Measurements from ENCODE around the gene ZFYVE9.
"Not testable (repeated sequence)": the region's sequence is repeated elsewhere in the genome, so short reads cannot be mapped to it uniquely, and the experiment has no call there.

The ZFYVE9 gene, protein sequence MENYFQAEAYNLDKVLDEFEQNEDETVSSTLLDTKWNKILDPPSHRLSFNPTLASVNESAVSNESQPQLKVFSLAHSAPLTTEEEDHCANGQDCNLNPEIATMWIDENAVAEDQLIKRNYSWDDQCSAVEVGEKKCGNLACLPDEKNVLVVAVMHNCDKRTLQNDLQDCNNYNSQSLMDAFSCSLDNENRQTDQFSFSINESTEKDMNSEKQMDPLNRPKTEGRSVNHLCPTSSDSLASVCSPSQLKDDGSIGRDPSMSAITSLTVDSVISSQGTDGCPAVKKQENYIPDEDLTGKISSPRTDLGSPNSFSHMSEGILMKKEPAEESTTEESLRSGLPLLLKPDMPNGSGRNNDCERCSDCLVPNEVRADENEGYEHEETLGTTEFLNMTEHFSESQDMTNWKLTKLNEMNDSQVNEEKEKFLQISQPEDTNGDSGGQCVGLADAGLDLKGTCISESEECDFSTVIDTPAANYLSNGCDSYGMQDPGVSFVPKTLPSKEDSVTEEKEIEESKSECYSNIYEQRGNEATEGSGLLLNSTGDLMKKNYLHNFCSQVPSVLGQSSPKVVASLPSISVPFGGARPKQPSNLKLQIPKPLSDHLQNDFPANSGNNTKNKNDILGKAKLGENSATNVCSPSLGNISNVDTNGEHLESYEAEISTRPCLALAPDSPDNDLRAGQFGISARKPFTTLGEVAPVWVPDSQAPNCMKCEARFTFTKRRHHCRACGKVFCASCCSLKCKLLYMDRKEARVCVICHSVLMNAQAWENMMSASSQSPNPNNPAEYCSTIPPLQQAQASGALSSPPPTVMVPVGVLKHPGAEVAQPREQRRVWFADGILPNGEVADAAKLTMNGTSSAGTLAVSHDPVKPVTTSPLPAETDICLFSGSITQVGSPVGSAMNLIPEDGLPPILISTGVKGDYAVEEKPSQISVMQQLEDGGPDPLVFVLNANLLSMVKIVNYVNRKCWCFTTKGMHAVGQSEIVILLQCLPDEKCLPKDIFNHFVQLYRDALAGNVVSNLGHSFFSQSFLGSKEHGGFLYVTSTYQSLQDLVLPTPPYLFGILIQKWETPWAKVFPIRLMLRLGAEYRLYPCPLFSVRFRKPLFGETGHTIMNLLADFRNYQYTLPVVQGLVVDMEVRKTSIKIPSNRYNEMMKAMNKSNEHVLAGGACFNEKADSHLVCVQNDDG (N-terminal part only)

DNA sequence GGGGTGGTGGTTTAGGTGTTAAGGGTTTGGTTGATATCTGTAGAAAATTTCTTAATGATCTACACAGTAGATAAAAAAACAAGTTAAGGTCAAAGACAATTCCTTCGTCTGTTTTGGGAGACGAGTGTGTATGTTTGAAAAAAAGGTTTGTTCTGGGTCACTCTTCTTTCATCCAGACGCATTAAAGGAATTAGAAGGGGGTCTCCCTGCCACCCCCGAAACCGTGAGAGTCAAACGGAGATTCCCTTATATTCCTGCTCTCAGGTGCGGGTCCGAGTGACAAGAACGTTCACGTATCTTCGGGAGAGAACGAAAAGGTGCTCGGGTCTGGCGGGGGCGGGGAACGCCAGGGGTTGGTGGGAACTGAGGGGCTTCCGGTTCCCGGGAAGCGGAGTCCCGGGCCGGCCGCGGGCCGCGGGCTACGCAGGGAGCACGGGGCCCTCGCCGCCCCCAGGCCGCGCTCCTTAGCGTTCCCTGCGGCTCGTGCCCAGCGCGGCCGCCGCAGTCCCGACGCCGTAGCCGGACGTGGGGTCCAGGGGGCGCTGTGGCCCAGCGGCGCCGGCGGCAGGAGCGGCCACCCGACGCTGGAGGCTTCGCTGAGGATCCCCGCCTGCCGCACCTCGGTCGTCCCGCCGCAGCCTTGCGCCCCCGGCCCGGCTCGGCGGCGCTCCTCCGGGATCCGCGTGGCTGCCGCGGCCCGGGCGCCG, at the start of gene ZFYVE9:
Gene ZFYVE9, plus strand, starts transcription at position 577 of the 707 bp plus-strand sequence. CDS start 91,118 bp downstream, outside the sequence.
- Mint-ChIP-seq H3K9me3 (peaks cover 4% of the 10 kb centered on the region), H3K4me1 (peaks cover 32% of the 10 kb centered on the region), H3K27ac (peak within 1 kb of the TSS; percentile 46), H3K36me3 (no peaks in the 10 kb centered on the region), H3K27me3 (peaks cover 30% of the 10 kb centered on the region), H3K4me3 (peak within 1 kb of the TSS; percentile 76)
- ATAC-seq, result peak; percentile 88

DNA sequence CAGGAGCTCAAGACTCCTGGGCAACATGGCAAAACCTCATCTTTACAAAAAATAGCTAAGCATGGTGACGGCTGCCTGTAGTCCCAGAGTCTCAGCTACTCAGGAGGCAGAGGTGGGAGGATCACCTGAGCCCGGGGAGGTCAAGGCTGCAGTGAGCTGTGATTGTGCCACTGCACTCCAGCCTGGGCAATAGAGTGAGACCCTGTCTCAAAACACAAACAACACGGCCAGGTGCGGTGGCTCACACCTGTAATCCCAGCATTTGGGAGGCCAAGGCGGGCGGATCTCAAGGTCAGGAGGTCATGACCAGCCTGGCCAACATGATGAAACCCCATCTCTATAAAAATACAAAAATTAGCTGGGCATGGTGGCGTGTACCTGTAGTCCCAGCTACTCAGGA, 47.6 kb upstream of the ZFYVE9 start:
- not testable (repeated sequence) for H3K4me3 Mint-ChIP-seq, H3K27me3 Mint-ChIP-seq, ATAC-seq, H3K27ac Mint-ChIP-seq, H3K4me1 Mint-ChIP-seq, H3K9me3 Mint-ChIP-seq
- peaks cover 25% of the 10 kb centered on the region for H3K36me3 Mint-ChIP-seq

DNA sequence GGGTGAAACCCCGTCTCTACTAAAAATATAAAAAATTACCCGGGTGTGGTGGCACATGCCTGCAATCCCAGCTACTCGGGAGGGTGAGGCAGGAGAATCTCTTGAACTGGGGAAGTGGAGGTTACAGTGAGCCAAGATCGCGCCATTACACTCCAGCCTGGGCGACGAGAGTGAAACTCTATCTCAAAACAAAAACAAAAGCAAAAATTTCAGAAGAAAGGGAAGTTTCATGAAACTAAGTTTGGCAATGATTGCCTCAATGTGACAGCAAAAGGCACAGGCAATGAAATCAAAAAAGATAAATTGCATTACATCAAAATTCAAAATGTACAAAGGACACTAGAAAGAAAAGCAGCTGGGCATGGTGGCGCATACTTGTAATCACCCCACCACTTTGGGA, 45.7 kb upstream of the ZFYVE9 start:
- no peak overlapping the region for H3K4me3 Mint-ChIP-seq
- peaks cover 6% of the 10 kb centered on the region for H3K36me3 Mint-ChIP-seq
- H3K9me3 Mint-ChIP-seq, result no peaks in the 10 kb centered on the region
- no peaks in the 10 kb centered on the region for H3K27me3 Mint-ChIP-seq
- no peak overlapping the region for H3K27ac Mint-ChIP-seq
- no peak for ATAC-seq
- no peaks in the 10 kb centered on the region for H3K4me1 Mint-ChIP-seq

DNA sequence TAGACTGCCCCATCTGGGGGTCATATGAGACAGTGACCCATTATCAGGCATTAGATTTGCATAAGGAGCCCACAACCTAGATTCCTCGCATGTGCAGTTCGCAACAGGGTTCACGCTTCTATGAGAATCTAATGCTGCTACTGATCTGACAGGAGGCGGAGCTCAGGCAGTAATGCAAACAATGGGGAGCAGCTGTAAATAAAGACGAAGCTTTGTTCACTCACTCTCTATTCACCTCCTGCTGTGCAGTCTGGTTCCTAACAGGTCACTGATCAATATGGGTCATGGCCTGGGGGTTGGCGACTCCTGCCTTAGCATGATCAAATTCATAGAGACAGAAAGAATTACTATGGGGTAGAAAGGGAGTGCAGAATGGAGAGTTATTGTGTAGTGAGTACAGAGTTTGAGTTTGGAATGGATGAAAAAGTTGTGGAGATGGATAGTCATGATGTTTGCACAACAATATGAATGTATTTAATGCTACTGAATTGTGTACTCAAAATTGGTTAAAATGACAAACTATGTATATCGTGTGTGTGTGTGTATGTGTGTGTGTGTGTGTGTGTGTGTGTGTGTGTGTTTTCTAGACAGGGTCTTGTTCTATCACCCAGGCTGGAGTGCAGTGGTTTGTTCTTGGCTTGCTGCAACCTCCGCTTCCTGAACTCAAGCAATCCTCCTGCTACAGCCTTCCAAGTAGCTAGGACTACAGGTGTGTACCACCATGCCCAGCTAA, 43.6 kb upstream of the ZFYVE9 start:
- H3K4me3 Mint-ChIP-seq, result no peak overlapping the region
- ATAC-seq, result no peak
- H3K9me3 Mint-ChIP-seq, result no peaks in the 10 kb centered on the region
- H3K27ac Mint-ChIP-seq, result no peak overlapping the region
- H3K4me1 Mint-ChIP-seq, result peaks cover 8% of the 10 kb centered on the region
- H3K27me3 Mint-ChIP-seq, result no peaks in the 10 kb centered on the region
- H3K36me3 Mint-ChIP-seq, result no peaks in the 10 kb centered on the region

DNA sequence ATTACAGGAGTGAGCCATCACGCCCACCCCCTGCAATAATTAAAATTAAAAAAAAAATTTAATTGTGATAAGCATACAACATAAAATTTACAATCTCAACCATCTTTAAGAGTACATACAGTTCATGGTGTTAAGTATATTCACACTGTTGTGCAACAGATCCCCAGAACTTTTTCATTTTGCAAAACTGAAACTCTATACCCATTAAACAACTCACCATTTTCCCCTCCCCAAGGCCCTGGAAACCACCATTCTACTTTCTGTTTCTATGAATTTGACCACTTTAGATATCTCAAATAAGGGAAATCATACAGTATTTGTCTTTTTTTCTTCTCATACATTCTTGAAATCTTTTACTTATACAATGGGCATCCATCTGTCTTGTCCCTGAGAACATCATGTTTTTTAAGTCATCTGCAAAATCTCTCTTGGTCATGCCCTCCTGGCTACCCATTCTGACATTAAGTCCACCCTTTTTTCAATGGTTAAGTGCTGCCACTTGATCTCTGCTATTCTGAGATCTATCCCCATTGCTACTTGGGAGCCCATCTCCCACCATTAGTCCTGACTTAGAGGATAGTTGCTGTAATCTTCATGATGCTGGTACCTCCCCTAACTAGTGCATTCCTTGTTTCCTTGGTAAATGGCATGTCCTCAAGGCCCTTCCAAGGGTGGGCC, 39.4 kb upstream of the ZFYVE9 start:
- Mint-ChIP-seq H3K9me3 (no peaks in the 10 kb centered on the region), H3K4me3 (no peak overlapping the region)
- ATAC-seq, result peak; percentile 41

DNA sequence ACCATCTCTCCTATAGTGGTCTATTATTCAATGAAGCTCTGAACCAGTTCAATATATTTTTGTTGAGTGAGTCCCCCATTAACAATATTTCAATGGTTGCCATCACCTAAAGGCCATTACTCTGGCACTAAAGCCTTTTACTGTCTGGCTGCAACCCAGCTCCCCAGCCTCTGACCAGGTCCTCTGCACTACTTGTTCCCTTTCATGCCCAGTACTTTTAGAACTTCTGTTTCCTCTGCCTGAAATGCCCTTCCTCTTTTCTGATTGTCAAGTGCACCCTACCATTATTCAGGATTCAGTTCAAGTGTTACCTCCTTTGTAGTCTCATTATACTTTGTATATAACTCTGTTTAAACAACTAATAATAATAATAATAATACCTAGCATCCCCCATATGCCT, 30.4 kb upstream of the ZFYVE9 start:
- peaks cover 9% of the 10 kb centered on the region for H3K27me3 Mint-ChIP-seq

More for the DNA sequence above, 39.4 kb upstream of the ZFYVE9 start:
- Mint-ChIP-seq H3K27me3 (no peaks in the 10 kb centered on the region), H3K27ac (no peak overlapping the region), H3K36me3 (no peaks in the 10 kb centered on the region), H3K4me1 (peaks cover 8% of the 10 kb centered on the region)

DNA sequence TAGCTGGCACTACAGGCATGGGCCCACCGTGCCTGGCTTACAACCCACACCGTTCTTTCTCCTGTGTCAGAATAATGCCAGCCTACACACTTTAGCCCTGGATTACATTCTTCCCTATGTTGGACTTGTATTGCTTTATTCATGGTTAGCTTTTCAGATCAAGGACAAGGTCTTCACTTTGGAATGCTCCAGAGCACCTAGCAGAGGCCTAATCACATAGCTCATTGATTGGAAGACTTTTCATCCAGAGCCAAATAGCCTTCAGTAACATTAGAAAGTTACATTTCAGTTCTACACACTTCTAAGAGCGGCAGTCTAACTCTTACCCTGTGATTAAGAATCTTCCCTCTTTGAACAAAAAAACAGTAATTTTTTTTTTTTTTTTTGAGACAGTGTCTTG, 29.4 kb upstream of the ZFYVE9 start:
- Mint-ChIP-seq H3K4me1 (no peaks in the 10 kb centered on the region), H3K36me3 (no peaks in the 10 kb centered on the region), H3K27me3 (peaks cover 9% of the 10 kb centered on the region), H3K27ac (no peak overlapping the region), H3K4me3 (no peak overlapping the region), H3K9me3 (no peaks in the 10 kb centered on the region)
- ATAC-seq, result no peak

More for the DNA sequence above, 30.4 kb upstream of the ZFYVE9 start:
- Mint-ChIP-seq H3K9me3 (no peaks in the 10 kb centered on the region), H3K4me3 (no peak overlapping the region), H3K36me3 (no peaks in the 10 kb centered on the region), H3K4me1 (no peaks in the 10 kb centered on the region), H3K27ac (no peak overlapping the region)
- ATAC-seq, result no peak

DNA sequence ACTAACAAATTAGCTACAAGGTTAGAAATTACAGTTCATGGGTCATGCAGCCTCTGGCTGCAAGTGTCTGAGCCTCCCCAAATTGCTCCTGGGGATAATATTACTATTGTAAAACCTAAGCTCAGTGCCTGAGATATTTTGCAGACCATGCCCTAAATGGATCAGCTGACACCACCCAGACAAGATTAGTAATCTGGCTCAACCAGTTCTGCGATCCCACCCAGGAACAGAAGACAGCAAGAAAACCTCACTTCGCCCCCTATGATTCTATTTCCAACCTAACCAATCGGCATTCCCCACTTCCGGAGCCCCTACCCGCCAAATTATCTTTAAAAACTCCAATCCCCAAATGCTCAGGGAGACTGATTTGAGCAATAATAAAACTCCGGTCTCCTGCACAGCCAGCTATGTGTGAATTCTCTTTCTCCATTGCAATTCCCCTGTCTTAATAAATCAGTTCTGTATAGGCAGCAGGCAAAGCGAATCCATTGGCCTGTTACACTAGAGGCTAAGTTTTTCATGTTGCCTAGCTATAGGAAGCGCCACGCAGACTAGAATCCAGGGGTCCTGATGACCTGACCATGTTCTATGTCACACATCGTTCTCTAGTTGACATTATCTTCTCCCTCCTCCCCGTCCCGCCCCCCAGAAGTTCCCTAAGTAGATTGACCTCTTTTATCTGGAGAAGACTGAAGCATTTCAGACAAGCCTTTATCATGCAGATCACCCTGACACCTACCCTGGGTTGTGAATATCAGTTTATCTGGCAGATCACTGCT, 22.4 kb upstream of the ZFYVE9 start:
- ATAC-seq, result no peak
- Mint-ChIP-seq H3K27me3 (no peaks in the 10 kb centered on the region), H3K27ac (no peak overlapping the region), H3K4me1 (no peaks in the 10 kb centered on the region), H3K36me3 (no peaks in the 10 kb centered on the region), H3K9me3 (no peaks in the 10 kb centered on the region), H3K4me3 (no peak overlapping the region)

DNA sequence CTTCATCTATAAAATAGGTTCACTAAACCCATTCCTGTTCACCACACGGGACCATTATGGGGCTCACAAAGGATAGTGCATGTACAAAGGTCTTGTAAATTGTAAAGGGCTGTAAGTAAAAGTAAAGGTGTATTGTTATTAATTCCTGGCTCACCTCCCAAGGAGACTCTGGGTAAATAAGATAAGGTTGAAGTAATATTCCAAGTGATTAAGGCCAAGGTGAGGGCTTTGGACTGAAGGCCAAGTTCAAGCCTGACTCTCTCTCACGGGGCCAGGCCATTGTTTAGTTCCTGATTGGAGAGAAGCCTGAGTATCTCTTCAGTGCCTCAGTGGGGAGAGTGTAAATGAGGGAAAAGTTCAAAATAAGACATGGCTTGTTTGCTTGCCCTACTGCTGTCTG, 19.5 kb upstream of the ZFYVE9 start:
- H3K27me3 Mint-ChIP-seq, result peaks cover 19% of the 10 kb centered on the region
- H3K4me3 Mint-ChIP-seq, result no peak overlapping the region
- H3K36me3 Mint-ChIP-seq, result no peaks in the 10 kb centered on the region
- no peak overlapping the region for H3K27ac Mint-ChIP-seq
- ATAC-seq, result no peak
- peaks cover 6% of the 10 kb centered on the region for H3K4me1 Mint-ChIP-seq
- H3K9me3 Mint-ChIP-seq, result no peaks in the 10 kb centered on the region

DNA sequence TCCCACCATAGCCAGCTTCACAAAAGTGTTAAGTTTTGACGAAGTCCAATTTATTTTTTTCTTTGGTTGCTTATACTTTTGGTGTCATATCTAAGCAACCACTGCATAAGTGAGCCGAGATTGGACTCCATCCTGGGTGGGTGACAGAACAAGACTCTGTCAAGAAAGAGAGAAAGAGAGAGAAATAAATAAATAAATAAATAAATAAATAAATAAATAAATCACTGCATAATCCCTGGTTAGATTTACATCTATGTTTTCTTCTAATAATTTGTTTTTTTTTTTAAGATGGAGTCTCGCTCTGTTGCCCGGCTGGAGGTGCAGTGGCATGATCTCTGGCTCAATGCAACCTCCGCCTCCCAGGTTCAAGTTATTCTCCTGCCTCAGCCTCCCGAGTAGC, 18.3 kb upstream of the ZFYVE9 start:
- ATAC-seq, result no peak
- H3K4me3 Mint-ChIP-seq, result no peak overlapping the region
- no peak overlapping the region for H3K27ac Mint-ChIP-seq
- peaks cover 6% of the 10 kb centered on the region for H3K4me1 Mint-ChIP-seq
- H3K36me3 Mint-ChIP-seq, result no peaks in the 10 kb centered on the region
- H3K9me3 Mint-ChIP-seq, result no peaks in the 10 kb centered on the region
- peaks cover 31% of the 10 kb centered on the region for H3K27me3 Mint-ChIP-seq

DNA sequence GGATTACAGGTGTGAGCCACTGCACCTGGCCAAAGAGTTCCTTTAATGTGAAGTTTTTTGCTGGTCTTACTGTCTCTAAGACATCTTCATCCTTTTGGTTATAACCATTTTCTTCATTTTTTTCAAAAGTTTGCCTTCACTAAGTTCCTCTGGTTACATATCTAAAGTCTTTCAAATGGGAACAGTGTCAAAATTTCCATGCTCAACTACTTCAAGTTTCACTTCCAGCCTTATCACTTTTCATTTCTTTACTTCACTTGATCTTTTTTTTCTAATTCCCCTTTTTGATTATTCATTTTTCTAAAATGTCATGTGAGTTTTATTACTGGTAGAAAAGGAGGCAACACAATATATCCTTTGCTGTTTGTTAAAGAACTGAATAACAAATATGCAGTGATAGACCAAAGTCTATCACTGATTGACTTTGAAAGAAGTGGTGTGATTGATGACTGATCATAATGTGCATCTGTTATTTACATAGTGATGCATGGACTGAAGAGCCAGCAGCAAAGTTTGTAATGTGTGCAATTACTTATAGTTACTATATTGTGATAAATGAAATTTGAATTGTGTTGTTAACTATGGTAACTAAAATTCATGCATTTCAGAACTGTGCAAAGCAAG, 16.0 kb upstream of the ZFYVE9 start:
- no peak overlapping the region for H3K4me3 Mint-ChIP-seq
- no peaks in the 10 kb centered on the region for H3K9me3 Mint-ChIP-seq
- H3K27me3 Mint-ChIP-seq, result peaks cover 39% of the 10 kb centered on the region
- no peak for ATAC-seq
- peaks cover 6% of the 10 kb centered on the region for H3K4me1 Mint-ChIP-seq
- H3K36me3 Mint-ChIP-seq, result no peaks in the 10 kb centered on the region
- H3K27ac Mint-ChIP-seq, result no peak overlapping the region

DNA sequence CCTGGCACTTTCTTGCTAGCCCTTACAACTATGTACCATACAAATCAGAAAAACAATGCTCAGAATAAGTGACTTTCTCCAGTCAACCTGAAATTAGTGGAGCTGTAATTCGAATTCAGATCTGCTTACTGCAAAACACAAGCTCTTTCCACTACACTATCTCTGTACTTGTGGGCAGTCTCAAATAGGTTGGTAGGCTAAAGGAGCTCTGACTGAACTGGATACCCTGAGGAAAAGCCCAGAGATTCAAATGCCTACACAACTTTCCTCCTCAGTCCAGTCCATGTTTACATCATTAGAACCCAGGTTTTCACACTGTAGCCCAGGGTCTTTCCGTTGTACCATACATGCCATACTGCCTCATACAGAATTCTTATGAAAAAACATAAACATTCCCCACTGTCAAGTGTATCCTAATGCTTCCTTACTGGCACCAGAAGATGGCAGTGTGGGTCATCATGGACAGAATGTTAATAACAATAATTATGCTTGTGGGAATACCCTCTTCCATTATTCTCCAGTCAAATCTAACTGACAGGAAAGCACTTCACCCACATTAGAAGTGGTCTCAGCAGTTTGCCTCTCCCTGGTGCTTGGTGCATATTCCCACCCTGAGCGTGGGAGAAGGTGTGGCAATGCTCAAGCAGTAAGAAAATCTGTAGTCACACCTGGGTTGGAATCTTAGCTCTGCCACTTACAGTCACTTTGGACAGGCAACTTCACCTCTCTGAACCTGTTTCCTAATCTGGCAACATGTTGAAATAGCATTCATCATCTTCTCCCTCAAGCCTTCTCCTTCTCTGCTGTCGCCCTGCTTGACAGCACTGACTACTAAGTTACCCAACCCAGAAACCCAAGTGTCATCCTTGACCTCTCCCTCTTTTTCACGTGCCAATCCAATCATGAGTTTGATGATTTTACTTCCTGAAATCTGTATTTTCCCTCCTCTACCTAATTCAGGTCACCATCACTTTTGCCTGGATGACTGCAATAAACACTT, 14.4 kb upstream of the ZFYVE9 start:
- ATAC-seq, result no peak
- Mint-ChIP-seq H3K36me3 (no peaks in the 10 kb centered on the region), H3K4me1 (peaks cover 6% of the 10 kb centered on the region), H3K27me3 (peaks cover 43% of the 10 kb centered on the region), H3K4me3 (no peak overlapping the region), H3K27ac (no peak overlapping the region), H3K9me3 (no peaks in the 10 kb centered on the region)

Measured in stimulated activated memory B cell treated with anti-CD40 and anti-IgM and Interleukin-4, amounts not matched to agents 10 μg/mL and 1 μg/mL and 100 μg/mL, for 72 hours (primary cell).